ENCODE results near the gene MASP2. TPM values are rescaled to one million over a fixed set of nuclear protein-coding genes. Genes with fewer than 3 reads are reported as not detected.

Gene MASP2
- total and polyA plus RNA-seq, 2 of the 8 experiments (the other 6 are each of a cell fraction or from before 2014, with no cell fraction given): 0.54 to 1.2 TPM

DNA sequence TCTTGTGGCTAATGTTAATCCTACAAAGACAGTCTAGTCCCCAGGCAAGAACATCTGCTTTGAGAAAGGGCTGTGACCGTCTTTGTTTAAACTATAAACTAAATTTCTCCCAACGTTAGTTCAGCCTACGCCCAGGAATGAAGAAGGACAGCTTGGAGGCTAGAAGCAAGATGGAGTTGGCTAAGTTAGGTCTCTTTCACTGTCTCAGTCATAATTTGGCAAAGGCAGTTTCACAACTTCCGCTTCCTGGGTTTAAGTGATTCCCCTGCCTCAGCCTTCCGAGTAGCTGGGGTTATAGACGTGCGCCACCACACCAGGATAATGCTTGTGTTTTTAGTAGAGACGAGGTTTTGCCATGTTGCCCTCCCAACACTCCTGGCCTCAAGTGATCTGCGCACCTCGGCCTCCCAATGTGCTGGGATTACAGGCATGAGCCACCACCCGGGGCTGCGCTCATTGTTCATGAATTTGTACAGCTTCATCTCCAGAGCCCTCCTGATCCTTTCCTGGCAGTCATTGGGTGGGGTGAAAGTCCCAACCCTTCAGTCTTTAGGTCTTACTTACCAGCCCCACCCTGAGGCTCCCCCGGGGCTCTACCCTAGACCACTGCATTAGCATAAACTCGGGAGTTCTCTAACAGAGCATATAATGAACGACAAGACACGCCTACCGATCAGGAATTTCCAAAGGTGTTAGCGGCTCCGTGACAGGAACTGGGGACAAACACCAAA is 4.9 kb upstream of the MASP2 start:
- no peak overlapping the region for H2AK5ac ChIP-seq (ENCODE audit: low read depth, low read length)
- H4K5ac ChIP-seq (ENCODE audit: insufficient read length, low read depth, low read length): no peak overlapping the region
- H2AFZ ChIP-seq (ENCODE audit: low read length): no peak overlapping the region
- H4K91ac ChIP-seq (replicated peaks; ENCODE audit: insufficient read length, low read length): no peak overlapping the region
- no peak overlapping the region for H3K14ac ChIP-seq (ENCODE audit: insufficient read length)
- H3K56ac ChIP-seq (replicated peaks; ENCODE audit: insufficient read length, low read depth, low read length): no peak overlapping the region
- no peak overlapping the region for H3K9ac ChIP-seq (replicated peaks in 1 of 4; ENCODE audit: extremely low read depth in 1 of 4, low read depth in 3 of 4, low read length in 3 of 4)
- 0 out of 2 replicates have a peak, but pooled peaks cover 2% of the 10 kb centered on the region for H3K23me2 ChIP-seq (ENCODE audit: low read depth, low read length)
- ChIA-PET POLR2A (ENCODE audit: partially characterized antibody) (interaction anchor here (0.8 to 5.8 kb wide), 12 partner anchors 9 to 596 kb away, joined by 3 to 44 read pairs (median 6); partner anchors contain the start of genes EXOSC10 and SRM), CTCF (ENCODE audit: partially characterized antibody) (interaction anchor here (1.3 to 14.5 kb wide), 3 partner anchors 9 to 21 kb away, joined by 5 to 168 read pairs (median 5); no protein-coding TSS in a partner anchor)
- H3K4ac ChIP-seq (replicated peaks; ENCODE audit: insufficient read length, low read depth, low read length): no peak overlapping the region
- H3K18ac ChIP-seq (ENCODE audit: extremely low read depth, low read length): no peak overlapping the region
- H3K27me3 ChIP-seq (replicated peaks in 1 of 4; ENCODE audit: control insufficient read depth in 3 of 4, extremely low read depth in 1 of 4, insufficient read depth in 3 of 4, low read length in 3 of 4): no peaks in the 10 kb centered on the region
- TF ChIP-seq POU5F1 (IDR thresholded peaks at IDR 0.05; ENCODE audit: low read depth, low read length) (no peak), CBX8 (IDR thresholded peaks at IDR 0.05; ENCODE audit: borderline replicate concordance, low read depth, low read length) (no peak), SIN3A (conservative IDR thresholded peaks at IDR 0.05 in 1 of 2, IDR thresholded peaks at IDR 0.05 in 1 of 2; ENCODE audit: low read depth in 1 of 2, low read length in 2 of 2) (no peak), GTF2F1 (IDR thresholded peaks at IDR 0.05; ENCODE audit: borderline replicate concordance, low read depth, low read length) (no peak), ATF3 (IDR thresholded peaks at IDR 0.05; ENCODE audit: insufficient read depth, low read depth, low read length) (no peak), SP1 (IDR thresholded peaks at IDR 0.05; ENCODE audit: low read depth, low read length) (no peak), KDM1A (IDR thresholded peaks at IDR 0.05; ENCODE audit: borderline replicate concordance, low read length) (no peak), POLR2A (IDR thresholded peaks at IDR 0.05; ENCODE audit: control extremely low read depth in 1 of 2, low read depth in 2 of 2, low read length in 2 of 2) (no peak), POLR2AphosphoS5 (IDR thresholded peaks at IDR 0.05; ENCODE audit: low read depth, low read length) (0 out of 2 replicates have a peak, but pooled peaks have one; percentile 27)
- H2BK20ac ChIP-seq (ENCODE audit: low read length): no peak overlapping the region
- no peaks in the 10 kb centered on the region for H3K9me3 ChIP-seq (ENCODE audit: insufficient read depth in 2 of 2, low read depth in 1 of 2, low read length in 1 of 2)
- H2BK120ac ChIP-seq (replicated peaks; ENCODE audit: low read depth, low read length): no peak overlapping the region
- no peak overlapping the region for H3K4me2 ChIP-seq (ENCODE audit: insufficient read depth in 1 of 2, low read depth in 2 of 2, low read length in 2 of 2)
- H3K79me1 ChIP-seq (ENCODE audit: low read depth, low read length): no peaks in the 10 kb centered on the region
- no peak overlapping the region for H2BK5ac ChIP-seq (ENCODE audit: low read depth, low read length)
- no peak overlapping the region for H2BK12ac ChIP-seq (ENCODE audit: low read depth, low read length)
- H4K20me1 ChIP-seq (replicated peaks in 1 of 2; ENCODE audit: control insufficient read depth in 1 of 2, insufficient read depth in 2 of 2, low read length in 2 of 2): peaks cover 3 to 5% of the 10 kb centered on the region in 2 experiments
- no peaks in the 10 kb centered on the region for H3K79me2 ChIP-seq (ENCODE audit: control insufficient read depth in 1 of 2, insufficient read depth in 2 of 2, low read length in 2 of 2)
- 85% methylated on average over 19 of the region's 19 CpGs; no CpG with 5 or more reads in 1 of the 2 experiments for WGBS, 2 experiments (ENCODE audit: extremely low coverage in 1 of 2, insufficient coverage in 1 of 2, insufficient read length in 1 of 2, insufficient replicate concordance in 2 of 2, low coverage in 1 of 2, low lambda C conversion rate in 2 of 2, missing lambda C conversion rate in 1 of 2)
- no peak for DNase-seq (ENCODE audit: low read depth in 1 of 2, low spot score in 2 of 2)
- H3K23ac ChIP-seq (ENCODE audit: insufficient read length): no peak overlapping the region
- no peak overlapping the region; the same call in 1 of the 2 replicates for H2BK15ac ChIP-seq (ENCODE audit: low read length)
- H3K36me3 ChIP-seq (ENCODE audit: control insufficient read depth in 2 of 4, insufficient read depth in 4 of 4, low read length in 3 of 4): peaks cover 6 to 21% (median 14%) of the 10 kb centered on the region in 4 experiments; a peak in 7 of 8 replicates
- no peak overlapping the region for H3K4me3 ChIP-seq (ENCODE audit: extremely low read depth in 1 of 4, insufficient read depth in 2 of 4, low read depth in 3 of 4, low read length in 4 of 4)
- H3K4me1 ChIP-seq (replicated peaks in 1 of 4; ENCODE audit: control insufficient read depth in 3 of 4, insufficient read depth in 4 of 4, low read length in 3 of 4): peaks cover 0 to 12% (median 4%) of the 10 kb centered on the region in 4 experiments; a peak in 5 of 7 replicates
- no peak for FAIRE-seq
- H4K8ac ChIP-seq (ENCODE audit: extremely low read depth, insufficient read depth, low read length): no peak overlapping the region
- H3K27ac ChIP-seq (ENCODE audit: low read depth, low read length): no peak overlapping the region
